Epithelial cell of proximal tubule (primary cell): ENCODE data around the gene ABCC9. TPM values are rescaled to one million over a fixed set of nuclear protein-coding genes. Genes with fewer than 3 reads are reported as not detected.
"Not testable (repeated sequence)": the region's sequence is repeated elsewhere in the genome, so short reads cannot be mapped to it uniquely, and the experiment has no call there.

Experiments
- DNase-seq: peaks from one replicate; pipeline ENCODE4 v3.0.0-alpha.2; 2011; ENCODE audit warnings: low read depth
- H3K4me3 ChIP-seq: 2 replicates; pipeline ENCODE4 v1.5.1; 2011; ENCODE audit warnings: low read depth, mild to moderate bottlenecking, low read length
- total RNA-seq: library from RNA; depleted of rRNA; stranded (reverse); fragments of >200 nt; gene quantifications from 2 replicates; pipeline ENCODE4 v1.2.3, GENCODE V29; 2015
- TF ChIP-seq, protein P1 (sequence below): conservative IDR thresholded peaks from 2 replicates; pipeline ENCODE4 v1.5.1; 2012; ENCODE audit warnings: low read depth, mild to moderate bottlenecking, low read length

Gene ABCC9
- total RNA-seq, 1 donor from 2014 or later: 0.23 TPM

DNA sequence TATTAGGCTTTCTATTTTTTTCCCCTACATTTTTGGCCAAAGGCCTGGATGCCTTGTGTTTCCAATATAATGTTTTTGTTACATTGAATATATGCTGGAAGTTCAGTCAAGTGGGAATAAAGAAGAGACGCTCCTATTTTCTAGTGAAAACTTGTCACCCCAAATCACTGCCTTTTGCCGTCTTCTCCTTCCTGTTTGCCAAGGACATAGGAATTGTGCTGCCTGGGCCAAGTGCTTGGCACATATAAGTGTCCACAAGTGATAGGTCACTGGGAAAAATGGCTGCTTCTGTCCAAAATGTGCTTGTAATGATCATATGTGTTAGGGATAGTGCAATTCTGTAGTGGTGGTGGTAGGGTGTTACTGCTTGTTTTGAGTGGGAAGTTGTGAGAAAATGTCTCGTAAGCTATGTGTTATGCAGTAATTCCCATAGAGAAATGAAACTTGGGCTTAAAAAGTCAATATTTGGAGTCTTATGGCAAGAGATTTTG is 155.1 kb downstream of the ABCC9 start:
- no peak for DNase-seq
- H3K4me3 ChIP-seq: no peak overlapping the region
- TF ChIP-seq, protein P1, sequence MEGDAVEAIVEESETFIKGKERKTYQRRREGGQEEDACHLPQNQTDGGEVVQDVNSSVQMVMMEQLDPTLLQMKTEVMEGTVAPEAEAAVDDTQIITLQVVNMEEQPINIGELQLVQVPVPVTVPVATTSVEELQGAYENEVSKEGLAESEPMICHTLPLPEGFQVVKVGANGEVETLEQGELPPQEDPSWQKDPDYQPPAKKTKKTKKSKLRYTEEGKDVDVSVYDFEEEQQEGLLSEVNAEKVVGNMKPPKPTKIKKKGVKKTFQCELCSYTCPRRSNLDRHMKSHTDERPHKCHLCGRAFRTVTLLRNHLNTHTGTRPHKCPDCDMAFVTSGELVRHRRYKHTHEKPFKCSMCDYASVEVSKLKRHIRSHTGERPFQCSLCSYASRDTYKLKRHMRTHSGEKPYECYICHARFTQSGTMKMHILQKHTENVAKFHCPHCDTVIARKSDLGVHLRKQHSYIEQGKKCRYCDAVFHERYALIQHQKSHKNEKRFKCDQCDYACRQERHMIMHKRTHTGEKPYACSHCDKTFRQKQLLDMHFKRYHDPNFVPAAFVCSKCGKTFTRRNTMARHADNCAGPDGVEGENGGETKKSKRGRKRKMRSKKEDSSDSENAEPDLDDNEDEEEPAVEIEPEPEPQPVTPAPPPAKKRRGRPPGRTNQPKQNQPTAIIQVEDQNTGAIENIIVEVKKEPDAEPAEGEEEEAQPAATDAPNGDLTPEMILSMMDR: no peak

DNA sequence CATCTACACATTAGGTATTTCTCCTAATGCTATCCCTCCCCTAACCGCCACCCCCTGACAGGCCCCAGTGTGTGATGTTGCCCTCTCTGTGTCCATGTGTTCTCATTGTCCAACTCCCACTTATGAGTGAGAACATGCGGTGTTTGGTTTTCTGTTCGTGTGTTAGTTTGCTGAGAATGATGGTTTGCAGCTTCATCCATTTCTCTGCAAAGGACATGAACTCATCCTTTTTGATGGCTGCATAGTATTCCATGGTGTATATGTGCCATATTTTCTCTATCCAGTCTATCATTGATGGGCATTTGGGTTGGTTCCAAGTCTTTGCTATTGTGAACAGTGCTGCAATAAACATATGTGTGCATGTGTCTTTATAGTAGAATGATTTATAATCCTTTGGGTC is 158.5 kb downstream of the ABCC9 start:
- H3K4me3 ChIP-seq, DNase-seq: not testable (repeated sequence)

DNA sequence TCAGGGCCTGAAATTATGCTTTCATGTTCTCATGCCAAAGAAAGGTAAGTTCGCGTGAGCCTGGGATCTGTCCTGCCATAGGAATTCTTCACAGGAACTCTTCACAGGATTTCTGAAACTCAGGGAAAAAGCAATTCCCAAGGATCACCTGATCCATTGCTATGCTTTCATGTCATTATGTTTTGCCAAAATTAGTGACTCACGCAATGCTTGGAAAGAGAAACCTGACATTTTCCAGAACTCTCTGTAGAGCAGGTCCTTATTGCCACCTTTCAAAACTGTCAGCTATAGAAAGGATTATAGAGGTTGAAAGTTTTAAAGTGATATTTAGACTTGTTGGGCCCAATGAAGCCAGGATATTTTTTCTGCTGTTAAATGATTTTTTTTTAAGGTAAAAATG is 160.4 kb downstream of the ABCC9 start:
- no peak overlapping the region for H3K4me3 ChIP-seq
- TF ChIP-seq, protein P1: no peak
- no peak for DNase-seq

DNA sequence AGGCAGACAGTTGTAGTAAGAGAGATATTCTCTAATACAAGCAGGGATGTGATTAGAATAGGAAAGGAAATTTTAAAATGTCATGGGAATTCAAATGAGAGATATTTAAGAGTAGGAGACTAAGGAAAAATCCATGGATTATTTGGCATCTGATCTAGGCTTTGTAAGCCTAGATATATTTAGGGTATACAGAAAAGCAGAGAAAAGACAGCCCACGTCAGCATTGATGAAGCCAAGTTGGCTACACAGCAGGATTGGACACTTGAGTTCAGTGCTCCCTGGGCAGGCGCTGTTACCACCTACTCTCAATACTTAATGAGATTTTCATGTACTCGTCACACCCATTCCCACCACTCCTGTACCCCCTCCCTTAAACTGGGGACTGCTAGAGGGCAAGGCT is 165.1 kb downstream of the ABCC9 start:
- no peak for DNase-seq
- TF ChIP-seq, protein P1: no peak
- no peak overlapping the region for H3K4me3 ChIP-seq

DNA sequence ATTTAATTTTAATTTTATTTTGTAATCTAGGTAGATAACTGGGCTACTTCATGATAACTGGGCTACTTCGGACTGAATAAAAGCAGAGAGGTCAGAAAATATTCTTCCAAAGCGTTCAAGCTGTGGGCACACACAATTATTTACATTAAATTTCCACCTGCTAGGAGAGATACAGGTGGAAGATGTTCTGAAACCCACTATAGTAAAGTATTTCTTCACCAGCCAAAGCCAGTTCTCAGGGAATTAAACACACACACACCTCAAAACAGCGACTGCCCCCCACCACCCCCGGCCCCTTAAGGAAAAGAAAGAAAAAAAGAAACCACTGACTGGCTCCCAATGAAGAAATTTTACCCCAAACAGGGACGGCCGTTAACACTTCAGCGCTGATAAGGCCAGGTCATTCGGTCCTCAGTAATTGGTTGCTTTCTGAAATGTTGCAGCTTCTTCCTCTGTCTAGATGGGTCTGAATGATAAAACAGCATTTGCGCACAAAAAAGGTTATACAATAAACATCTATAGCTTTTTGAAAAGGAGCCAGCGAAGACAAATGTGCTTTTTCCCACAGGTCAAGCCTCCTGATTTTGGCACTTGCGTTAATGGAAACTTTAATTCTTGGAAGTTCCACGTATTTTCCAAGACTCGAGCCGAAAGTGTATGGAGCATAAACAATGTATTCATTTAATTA is 165.9 kb downstream of the ABCC9 start:
- peak overlapping the region; percentile 57 for H3K4me3 ChIP-seq
- no peak for DNase-seq
- TF ChIP-seq, protein P1: no peak

DNA sequence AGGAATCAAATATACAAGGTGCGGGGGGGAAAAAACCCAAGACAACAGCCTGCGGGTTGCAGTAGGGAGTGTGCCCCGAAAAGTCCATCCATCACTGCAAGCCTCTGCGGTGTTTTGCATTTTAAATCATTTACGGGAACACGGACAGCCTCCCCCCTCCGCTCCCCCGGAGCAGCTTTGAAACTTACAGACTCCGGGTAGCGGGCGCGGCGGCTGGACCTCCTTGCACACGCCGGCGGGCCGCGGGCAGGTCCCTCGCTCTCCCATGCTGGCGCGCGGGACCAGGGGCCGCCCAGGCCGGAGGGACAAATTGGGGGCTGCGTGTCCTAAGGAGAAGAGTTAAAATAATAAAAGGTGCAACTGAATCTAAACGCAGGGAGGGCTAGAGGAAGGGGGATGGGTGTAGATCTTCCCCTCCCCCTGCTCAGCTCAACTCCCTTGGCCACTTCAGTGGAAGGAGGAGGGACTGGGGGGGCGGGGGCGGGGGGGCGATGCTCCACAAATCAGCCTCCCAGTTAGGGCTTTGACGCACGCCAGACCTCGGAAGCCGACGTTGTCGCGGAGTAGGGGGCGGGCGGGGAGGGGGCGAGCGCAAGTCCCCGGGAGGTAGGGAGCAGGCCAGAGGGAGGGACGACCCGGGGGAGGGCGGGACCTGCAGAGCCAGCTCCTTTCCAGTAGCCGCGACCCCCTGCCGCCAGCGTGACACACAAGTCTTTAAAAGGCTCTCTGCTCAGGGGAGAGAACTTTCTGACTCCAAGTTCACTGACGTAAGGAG is 166.7 kb downstream of the ABCC9 start, which contains the start of gene KCNJ8:
Gene KCNJ8 (minus strand): TSS at position 349 of the 775 bp plus-strand sequence. CDS start 1,090 bp downstream, outside the sequence.
- DNase-seq: no peak
- peak within 1 kb of the TSS; percentile 57 for H3K4me3 ChIP-seq
- TF ChIP-seq, protein P1: no peak

DNA sequence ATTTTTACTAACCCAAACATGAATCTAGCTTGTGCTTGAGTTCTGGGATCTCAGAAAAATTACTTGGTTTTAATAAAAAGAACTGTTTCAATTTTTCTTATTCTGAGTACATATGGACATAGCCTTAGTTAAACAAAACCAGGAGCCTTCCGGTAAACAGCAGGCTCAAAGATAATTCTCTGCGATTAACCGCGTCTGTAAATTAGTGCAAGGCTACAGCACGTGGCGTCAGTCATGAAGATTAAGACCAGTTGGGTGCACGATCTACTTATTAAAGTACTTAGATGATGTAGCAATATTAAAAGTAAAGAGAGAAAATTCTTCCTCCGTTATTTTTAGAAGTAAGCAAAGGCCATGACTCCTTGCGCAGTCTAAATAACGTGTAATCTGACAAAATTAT is 167.4 kb downstream of the ABCC9 start:
- DNase-seq: no peak
- TF ChIP-seq, protein P1: no peak
- peak overlapping the region; percentile 57 for H3K4me3 ChIP-seq
